ENCODE results near the gene DNAJC7. TPM values are rescaled to one million over a fixed set of nuclear protein-coding genes. Genes with fewer than 3 reads are reported as not detected.

The DNAJC7 gene
- 240 TPM for polyA plus RNA-seq (2012; ENCODE audit: insufficient read length, low read depth)

DNA sequence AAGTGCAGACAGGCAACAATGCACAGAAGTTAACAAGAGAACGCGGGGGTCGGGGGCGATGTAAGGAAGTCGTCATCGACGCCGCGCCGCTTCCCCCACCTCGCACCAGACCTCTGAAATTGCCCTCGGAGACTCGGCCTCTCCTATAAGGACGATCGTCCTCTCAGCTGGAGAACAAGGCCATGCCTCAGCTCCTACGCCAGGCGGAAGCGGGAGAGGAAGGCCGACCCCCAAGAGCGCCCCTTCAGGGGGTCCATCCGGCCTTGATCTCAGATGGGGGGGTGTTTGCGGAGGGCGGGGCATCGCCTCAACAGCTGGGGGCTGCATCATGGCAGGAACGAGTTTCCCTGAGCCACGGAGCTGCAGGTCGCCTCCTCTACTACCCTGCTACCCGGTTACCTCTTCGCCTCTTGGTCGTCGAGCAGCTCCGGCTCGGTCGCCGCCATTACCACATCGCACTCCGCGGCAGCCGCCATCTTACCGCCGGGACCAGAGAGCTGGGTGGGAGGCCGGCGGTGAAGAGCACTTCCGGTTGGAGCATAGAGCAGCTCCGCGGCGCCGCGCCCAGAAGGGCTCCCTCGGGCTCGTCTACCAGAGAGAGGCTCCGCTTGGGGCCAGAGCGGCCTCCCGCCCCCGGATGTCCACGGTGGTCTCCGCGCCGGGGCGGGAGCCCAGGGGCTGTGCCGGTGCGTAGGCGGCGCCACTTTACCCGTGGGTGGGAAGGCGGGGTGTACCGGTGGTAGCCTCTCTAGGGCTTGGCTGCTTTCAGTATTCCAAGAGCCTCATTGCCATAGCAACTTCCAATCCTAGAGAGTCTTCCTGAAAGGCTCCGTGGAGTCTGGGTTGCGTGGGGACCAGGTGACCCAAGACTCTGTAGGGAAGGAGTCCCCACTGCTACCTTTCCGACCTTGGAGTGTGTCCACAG, at the start of gene DNAJC7:
Gene DNAJC7, minus strand, starts transcription at position 499 of the 925 bp plus-strand sequence. Its CDS starts 23 bp downstream, at position 476.
- TF ChIP-seq TAF1 (IDR thresholded peaks at IDR 0.05; ENCODE audit: borderline replicate concordance, insufficient read depth, low read length) (peak; percentile 97), SIN3A (IDR thresholded peaks at IDR 0.05; ENCODE audit: borderline replicate concordance, insufficient read depth, low read length) (peak; percentile 59; the same call in 1 of the 2 replicates), FOXP2 (optimal IDR thresholded peaks at IDR 0.05; ENCODE audit: borderline replicate concordance, extremely low read depth, extremely low read length, insufficient read depth) (peak; percentile 42), POLR2AphosphoS5 (IDR thresholded peaks at IDR 0.05; ENCODE audit: low read depth, low read length) (peak; percentile 87)
- TF ChIP-seq, protein P1, sequence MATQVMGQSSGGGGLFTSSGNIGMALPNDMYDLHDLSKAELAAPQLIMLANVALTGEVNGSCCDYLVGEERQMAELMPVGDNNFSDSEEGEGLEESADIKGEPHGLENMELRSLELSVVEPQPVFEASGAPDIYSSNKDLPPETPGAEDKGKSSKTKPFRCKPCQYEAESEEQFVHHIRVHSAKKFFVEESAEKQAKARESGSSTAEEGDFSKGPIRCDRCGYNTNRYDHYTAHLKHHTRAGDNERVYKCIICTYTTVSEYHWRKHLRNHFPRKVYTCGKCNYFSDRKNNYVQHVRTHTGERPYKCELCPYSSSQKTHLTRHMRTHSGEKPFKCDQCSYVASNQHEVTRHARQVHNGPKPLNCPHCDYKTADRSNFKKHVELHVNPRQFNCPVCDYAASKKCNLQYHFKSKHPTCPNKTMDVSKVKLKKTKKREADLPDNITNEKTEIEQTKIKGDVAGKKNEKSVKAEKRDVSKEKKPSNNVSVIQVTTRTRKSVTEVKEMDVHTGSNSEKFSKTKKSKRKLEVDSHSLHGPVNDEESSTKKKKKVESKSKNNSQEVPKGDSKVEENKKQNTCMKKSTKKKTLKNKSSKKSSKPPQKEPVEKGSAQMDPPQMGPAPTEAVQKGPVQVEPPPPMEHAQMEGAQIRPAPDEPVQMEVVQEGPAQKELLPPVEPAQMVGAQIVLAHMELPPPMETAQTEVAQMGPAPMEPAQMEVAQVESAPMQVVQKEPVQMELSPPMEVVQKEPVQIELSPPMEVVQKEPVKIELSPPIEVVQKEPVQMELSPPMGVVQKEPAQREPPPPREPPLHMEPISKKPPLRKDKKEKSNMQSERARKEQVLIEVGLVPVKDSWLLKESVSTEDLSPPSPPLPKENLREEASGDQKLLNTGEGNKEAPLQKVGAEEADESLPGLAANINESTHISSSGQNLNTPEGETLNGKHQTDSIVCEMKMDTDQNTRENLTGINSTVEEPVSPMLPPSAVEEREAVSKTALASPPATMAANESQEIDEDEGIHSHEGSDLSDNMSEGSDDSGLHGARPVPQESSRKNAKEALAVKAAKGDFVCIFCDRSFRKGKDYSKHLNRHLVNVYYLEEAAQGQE (IDR thresholded peaks at IDR 0.05; ENCODE audit: insufficient read depth in 1 of 2, low read depth in 2 of 2, low read length in 2 of 2), result no peak

DNA sequence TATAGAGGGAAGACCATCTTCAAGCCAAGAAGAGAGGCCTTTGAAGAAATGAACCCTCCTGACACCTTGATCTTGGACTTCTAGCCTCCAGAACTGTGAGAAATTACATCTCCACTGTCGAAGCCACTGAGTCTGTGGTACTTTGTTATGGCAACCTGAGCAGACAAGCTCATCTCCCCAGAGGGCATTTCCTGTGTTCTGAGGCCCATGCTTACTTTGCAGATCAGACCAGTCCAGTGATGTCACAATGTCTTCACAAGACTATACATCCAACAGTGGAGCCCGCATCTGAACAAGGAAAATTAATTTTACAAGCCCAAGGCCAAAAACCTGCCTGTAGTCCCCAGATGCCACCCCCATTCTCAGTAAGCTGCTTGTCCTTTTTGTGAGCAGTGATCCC, 48.0 kb upstream of the DNAJC7 start:
- TF ChIP-seq FOXP2 (optimal IDR thresholded peaks at IDR 0.05; ENCODE audit: borderline replicate concordance, extremely low read depth, extremely low read length, insufficient read depth), result no peak
- no peak for TF ChIP-seq SIN3A (IDR thresholded peaks at IDR 0.05; ENCODE audit: borderline replicate concordance, insufficient read depth, low read length)
- no peak for TF ChIP-seq POLR2AphosphoS5 (IDR thresholded peaks at IDR 0.05; ENCODE audit: low read depth, low read length)
- no peak for TF ChIP-seq TAF1 (IDR thresholded peaks at IDR 0.05; ENCODE audit: borderline replicate concordance, insufficient read depth, low read length)

DNA sequence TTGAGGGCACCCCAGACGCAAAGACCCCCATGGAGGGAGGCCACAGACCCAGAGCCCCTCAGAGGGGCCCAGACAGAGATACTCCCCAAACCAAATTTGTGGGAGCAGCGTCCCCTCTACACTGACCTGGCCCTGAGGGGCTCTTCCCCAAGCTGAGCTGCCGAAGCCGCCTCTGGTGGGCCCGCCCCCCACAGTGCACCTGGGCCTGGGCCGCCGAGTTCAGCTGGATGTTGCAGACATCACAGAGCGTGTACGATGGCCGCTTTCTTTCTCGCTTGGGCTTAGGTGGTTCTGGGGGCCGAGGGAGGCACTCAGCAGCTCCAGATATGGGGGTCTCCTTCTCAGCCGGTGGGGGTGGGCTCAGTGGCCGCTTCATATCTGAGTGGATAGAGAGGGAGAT, 45.4 kb upstream of the DNAJC7 start:
- no peak for TF ChIP-seq POLR2AphosphoS5 (IDR thresholded peaks at IDR 0.05; ENCODE audit: low read depth, low read length)
- no peak for TF ChIP-seq TAF1 (IDR thresholded peaks at IDR 0.05; ENCODE audit: borderline replicate concordance, insufficient read depth, low read length)
- TF ChIP-seq, protein P1 (IDR thresholded peaks at IDR 0.05; ENCODE audit: insufficient read depth in 1 of 2, low read depth in 2 of 2, low read length in 2 of 2), result no peak
- TF ChIP-seq FOXP2 (optimal IDR thresholded peaks at IDR 0.05; ENCODE audit: borderline replicate concordance, extremely low read depth, extremely low read length, insufficient read depth), result no peak
- no peak for TF ChIP-seq SIN3A (IDR thresholded peaks at IDR 0.05; ENCODE audit: borderline replicate concordance, insufficient read depth, low read length)

DNA sequence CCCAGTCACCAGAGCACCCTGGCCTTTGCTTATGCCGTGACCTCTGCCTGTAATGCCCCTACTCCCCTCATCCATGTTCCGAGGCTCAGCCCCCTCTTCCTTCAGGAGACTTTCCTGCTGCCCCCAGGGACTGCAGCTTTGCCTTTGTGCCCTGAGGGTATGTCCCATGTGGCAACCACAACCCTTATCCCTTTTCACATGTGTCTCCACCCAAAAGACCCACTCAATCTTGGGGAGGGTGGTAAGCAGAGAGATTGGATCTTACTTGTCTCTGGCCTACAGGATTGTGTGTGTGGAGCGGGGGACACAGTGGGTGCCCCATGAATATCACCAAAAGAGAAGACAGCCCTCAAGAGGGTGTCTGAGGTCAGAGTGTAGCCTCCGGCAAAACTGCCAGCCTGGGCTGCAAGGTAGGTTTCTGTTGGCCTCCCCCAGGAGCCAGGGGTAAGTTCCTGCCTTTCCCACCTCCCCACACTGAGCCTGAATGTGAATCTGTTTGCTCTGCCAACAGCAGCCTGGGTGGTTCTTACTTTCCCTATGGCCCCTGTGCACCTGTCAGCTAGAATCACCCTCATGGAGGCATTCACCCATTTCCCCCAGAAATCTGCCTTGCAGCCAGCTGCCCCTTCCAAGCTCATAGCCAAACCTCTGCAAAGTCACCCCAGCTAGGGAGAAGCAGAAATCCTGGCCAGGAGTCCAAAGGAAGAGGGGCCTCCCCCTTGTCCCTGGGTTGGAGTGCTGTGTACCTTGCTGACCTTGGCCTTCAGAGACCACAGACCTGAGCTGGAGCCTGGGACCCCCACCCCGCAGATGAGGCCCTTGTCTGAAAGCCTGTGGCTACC, 44.6 kb upstream of the DNAJC7 start:
- TF ChIP-seq POLR2AphosphoS5 (IDR thresholded peaks at IDR 0.05; ENCODE audit: low read depth, low read length) (no peak), TAF1 (IDR thresholded peaks at IDR 0.05; ENCODE audit: borderline replicate concordance, insufficient read depth, low read length) (no peak), SIN3A (IDR thresholded peaks at IDR 0.05; ENCODE audit: borderline replicate concordance, insufficient read depth, low read length) (no peak), FOXP2 (optimal IDR thresholded peaks at IDR 0.05; ENCODE audit: borderline replicate concordance, extremely low read depth, extremely low read length, insufficient read depth) (no peak)
- TF ChIP-seq, protein P1 (IDR thresholded peaks at IDR 0.05; ENCODE audit: insufficient read depth in 1 of 2, low read depth in 2 of 2, low read length in 2 of 2), result no peak

- TF ChIP-seq POLR2AphosphoS5 (IDR thresholded peaks at IDR 0.05; ENCODE audit: low read depth, low read length) (no peak), FOXP2 (optimal IDR thresholded peaks at IDR 0.05; ENCODE audit: borderline replicate concordance, extremely low read depth, extremely low read length, insufficient read depth) (no peak), TAF1 (IDR thresholded peaks at IDR 0.05; ENCODE audit: borderline replicate concordance, insufficient read depth, low read length) (no peak), SIN3A (IDR thresholded peaks at IDR 0.05; ENCODE audit: borderline replicate concordance, insufficient read depth, low read length) (no peak)
- TF ChIP-seq, protein P1 (IDR thresholded peaks at IDR 0.05; ENCODE audit: insufficient read depth in 1 of 2, low read depth in 2 of 2, low read length in 2 of 2), result no peak
Measured at GRCh38 chr17:42060231-42060630, 43.0 kb upstream of the DNAJC7 start.

Data from PFSK-1 (cell line).